Gastrocnemius medialis (tissue), 4 donors: ENCODE data around the gene MAN1C1.

Experiments
- CTCF ChIP-seq, 5 experiments: fragments of 450-650 bp in 3 of 5; fragments of 200-600 bp in 2 of 5; sonication (generic) in 2 of 5; IDR thresholded peaks in 4 of 5; conservative IDR thresholded peaks in 1 of 5; 1 replicate in 4 of 5; 2 replicates in 1 of 5; pipeline ENCODE4 v1.5.1; 2016 to 2019; ENCODE audit warnings: antibody characterized with exemption in 5 of 5, mild to moderate bottlenecking in 3 of 5, moderate library complexity in 3 of 5
- POLR2A ChIP-seq, 2 donors: fragments of 450-650 bp; IDR thresholded peaks; one replicate each; pipeline ENCODE4 v1.6.1; 2017; ENCODE audit warnings: antibody characterized with exemption in 2 of 2, mild to moderate bottlenecking in 2 of 2, moderate library complexity in 2 of 2

DNA sequence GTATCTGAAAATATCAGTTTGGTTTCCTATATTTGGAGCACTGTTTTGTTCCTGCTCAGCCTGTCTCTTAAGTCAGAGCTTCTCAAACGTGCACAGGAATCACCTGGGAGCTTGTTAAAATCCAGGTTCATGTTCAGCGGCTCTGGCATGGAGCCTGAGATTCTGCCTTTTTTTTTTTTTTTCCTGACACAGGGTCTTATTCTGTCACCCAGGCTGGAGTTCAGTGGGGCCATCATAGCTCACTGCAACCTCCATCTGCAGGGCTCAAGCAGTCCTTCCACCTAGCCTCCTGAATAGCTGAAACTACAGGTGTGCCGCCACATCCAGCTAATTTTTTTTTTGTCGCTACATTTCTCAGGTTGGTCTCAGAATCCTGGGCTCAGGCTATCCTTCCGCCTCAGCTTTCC is 171.2 kb downstream of the MAN1C1 start:
- TF ChIP-seq CTCF (IDR thresholded peaks at IDR 0.05 in 4 of 5, conservative IDR thresholded peaks at IDR 0.05 in 1 of 5) (no peak), POLR2A (IDR thresholded peaks at IDR 0.05) (no peak)
